Uterus (tissue), 2 donors: ENCODE results near the gene NKAP.

Experiments
- CTCF ChIP-seq, 4 experiments: fragments of 200-600 bp in 2 of 4; fragments of 450-650 bp in 2 of 4; sonication (generic) in 2 of 4; IDR thresholded peaks; one replicate each; pipeline ENCODE4 v1.5.1; 2016 to 2019; ENCODE audit warnings: antibody characterized with exemption in 4 of 4, mild to moderate bottlenecking in 2 of 4, moderate library complexity in 1 of 4
- POLR2A ChIP-seq, 2 donors: fragments of 450-650 bp; IDR thresholded peaks; one replicate each; pipeline ENCODE4 v1.6.1; 2016; ENCODE audit warnings: antibody characterized with exemption in 2 of 2, mild to moderate bottlenecking in 1 of 2, moderate library complexity in 1 of 2

- TF ChIP-seq POLR2A (IDR thresholded peaks at IDR 0.05), result no peak
- no peak for TF ChIP-seq CTCF (IDR thresholded peaks at IDR 0.05)
Observed at GRCh38 chrX:119986203-119986602, 42.7 kb upstream of the NKAP start.
